MM.1S (cell line): ENCODE results near the gene KCNA3.

Experiments used
- DNase-seq: peaks from one replicate; pipeline ENCODE4 v3.0.0-alpha.2; 2015
- H2AFZ ChIP-seq: fragments of 300-600 bp; sonication (generic); 2 replicates; pipeline ENCODE4 v1.6.0; 2016; ENCODE audit warnings: antibody characterized with exemption, low read length
- H3F3A ChIP-seq: fragments of 300-600 bp; sonication (generic); 2 replicates; pipeline ENCODE4 v1.6.1; 2016; ENCODE audit warnings: mild to moderate bottlenecking, antibody characterized with exemption, low read length, moderate library complexity, mixed read lengths; ENCODE audit not compliant: insufficient read depth
- H3K27ac ChIP-seq: fragments of 300-600 bp; sonication (generic); 2 replicates; pipeline ENCODE4 v1.5.1; 2016; ENCODE audit warnings: mild to moderate bottlenecking, low read length
- H3K27me3 ChIP-seq: fragments of 300-600 bp; sonication (generic); replicated peaks from 2 replicates; pipeline ENCODE4 v1.6.0; 2016; ENCODE audit warnings: low read length; ENCODE audit not compliant: insufficient read depth
- H3K36me3 ChIP-seq: fragments of 300-600 bp; sonication (generic); replicated peaks from 2 replicates; pipeline ENCODE4 v1.6.1; 2016; ENCODE audit warnings: mild to moderate bottlenecking, low read length, mixed read lengths; ENCODE audit not compliant: insufficient read depth
- H3K4me1 ChIP-seq: fragments of 300-600 bp; sonication (generic); 2 replicates; pipeline ENCODE4 v1.6.1; 2016; ENCODE audit warnings: low read length, mixed read lengths
- H3K4me2 ChIP-seq: fragments of 300-600 bp; sonication (generic); 2 replicates; pipeline ENCODE4 v1.6.0; 2016; ENCODE audit warnings: low read depth, low read length
- H3K4me3 ChIP-seq: fragments of 300-600 bp; sonication (generic); 2 replicates; pipeline ENCODE4 v1.5.1; 2016; ENCODE audit warnings: low read length, mixed read lengths
- H3K79me2 ChIP-seq: fragments of 300-600 bp; sonication (generic); 2 replicates; pipeline ENCODE4 v1.6.1; 2016; ENCODE audit warnings: mixed run types, low read length, mixed read lengths
- H3K9ac ChIP-seq: fragments of 300-600 bp; sonication (generic); 2 replicates; pipeline ENCODE4 v1.6.1; 2016; ENCODE audit warnings: low read length, mixed read lengths
- H3K9me2 ChIP-seq: fragments of 300-600 bp; sonication (generic); replicated peaks from 2 replicates; pipeline ENCODE4 v1.6.1; 2016; ENCODE audit warnings: mild to moderate bottlenecking, low read length, mixed read lengths; ENCODE audit not compliant: insufficient read depth
- H3K9me3 ChIP-seq: fragments of 300-600 bp; sonication (generic); replicated peaks from 2 replicates; pipeline ENCODE4 v1.6.1; 2016; ENCODE audit warnings: mild to moderate bottlenecking, low read length, mixed read lengths; ENCODE audit not compliant: insufficient read depth
- H4K20me1 ChIP-seq: fragments of 300-600 bp; sonication (generic); 2 replicates; pipeline ENCODE4 v1.6.1; 2016; ENCODE audit warnings: mild to moderate bottlenecking, low read length, moderate library complexity, mixed read lengths; ENCODE audit not compliant: insufficient read depth
- CTCF ChIP-seq: fragments of 300-600 bp; sonication (generic); IDR thresholded peaks from 2 replicates; pipeline ENCODE4 v1.5.1; 2016; ENCODE audit warnings: antibody characterized with exemption, low read length, mixed read lengths
- EZH2 ChIP-seq: fragments of 300-600 bp; sonication (generic); optimal IDR thresholded peaks from 2 replicates; pipeline ENCODE3; 2017; ENCODE audit warnings: low read depth, mild to moderate bottlenecking, antibody characterized with exemption, low read length, mixed read lengths
- EZH2phosphoT487 ChIP-seq: fragments of 300-600 bp; sonication (generic); IDR thresholded peaks from 2 replicates; pipeline ENCODE4 v1.6.1; 2018; ENCODE audit warnings: antibody characterized with exemption, low read length

The KCNA3 gene

GRCh38 chr1:110673805-110674336, 869 bp downstream of the KCNA3 start:
- H3K79me2 ChIP-seq = peaks cover 55% of the 10 kb centered on the region
- TF ChIP-seq EZH2phosphoT487 (no peak), EZH2 (no peak), CTCF (no peak)
- peaks cover 29% of the 10 kb centered on the region for H3F3A ChIP-seq
- no peaks in the 10 kb centered on the region for H3K9me3 ChIP-seq
- H3K4me1 ChIP-seq = peaks cover 3% of the 10 kb centered on the region; the same call in 1 of the 2 replicates
- H4K20me1 ChIP-seq = no peaks in the 10 kb centered on the region
- H3K36me3 ChIP-seq = no peaks in the 10 kb centered on the region
- H3K9me2 ChIP-seq = no peaks in the 10 kb centered on the region
- peak overlapping the region; percentile 87 for H3K4me2 ChIP-seq
- no peak for DNase-seq
- peak overlapping the region; percentile 92 for H3K9ac ChIP-seq
- no peak overlapping the region for H2AFZ ChIP-seq
- peak overlapping the region; percentile 95 for H3K4me3 ChIP-seq
- no peaks in the 10 kb centered on the region for H3K27me3 ChIP-seq
- peak overlapping the region; percentile 94; the same call in 1 of the 2 replicates for H3K27ac ChIP-seq

GRCh38 chr1:110673197-110673701, 1.5 kb downstream of the KCNA3 start:
- Histone ChIP-seq H3K4me3 (peak overlapping the region; percentile 95), H4K20me1 (no peaks in the 10 kb centered on the region), H3K27me3 (no peaks in the 10 kb centered on the region), H3K4me1 (peaks cover 7% of the 10 kb centered on the region; the same call in 1 of the 2 replicates), H3K9me2 (no peaks in the 10 kb centered on the region), H3K79me2 (peaks cover 62% of the 10 kb centered on the region), H3K9me3 (no peaks in the 10 kb centered on the region), H3K27ac (peak overlapping the region; percentile 94), H2AFZ (no peak overlapping the region), H3K4me2 (peak overlapping the region; percentile 87), H3K9ac (peak overlapping the region; percentile 92), H3K36me3 (0 out of 2 replicates have a peak, but pooled peaks cover 4% of the 10 kb centered on the region), H3F3A (peaks cover 29% of the 10 kb centered on the region)
- TF ChIP-seq EZH2 = no peak
- TF ChIP-seq CTCF = no peak
- TF ChIP-seq EZH2phosphoT487 = no peak
- peak; percentile 23 for DNase-seq

- Histone ChIP-seq H3K9ac (peak overlapping the region; percentile 92), H3K27ac (peak overlapping the region; percentile 94), H3K36me3 (peaks cover 4% of the 10 kb centered on the region; the same call in 1 of the 2 replicates), H3K4me2 (peak overlapping the region; percentile 87), H3K79me2 (peaks cover 67% of the 10 kb centered on the region), H3K27me3 (no peaks in the 10 kb centered on the region), H3K4me3 (peak overlapping the region; percentile 95), H3K4me1 (peaks cover 8% of the 10 kb centered on the region; the same call in 1 of the 2 replicates), H2AFZ (no peak overlapping the region), H3K9me2 (no peaks in the 10 kb centered on the region), H3F3A (peaks cover 29% of the 10 kb centered on the region), H3K9me3 (no peaks in the 10 kb centered on the region), H4K20me1 (no peaks in the 10 kb centered on the region)
- DNase-seq = peak; percentile 66
- TF ChIP-seq CTCF (no peak), EZH2phosphoT487 (no peak), EZH2 (no peak)
These were observed 2.0 kb downstream of the KCNA3 start for GRCh38 chr1:110672753-110673108.
